ENCODE data around the gene TTLL9.
"Not testable (repeated sequence)": the region's sequence is repeated elsewhere in the genome, so short reads cannot be mapped to it uniquely, and the experiment has no call there.

The TTLL9 gene

DNA sequence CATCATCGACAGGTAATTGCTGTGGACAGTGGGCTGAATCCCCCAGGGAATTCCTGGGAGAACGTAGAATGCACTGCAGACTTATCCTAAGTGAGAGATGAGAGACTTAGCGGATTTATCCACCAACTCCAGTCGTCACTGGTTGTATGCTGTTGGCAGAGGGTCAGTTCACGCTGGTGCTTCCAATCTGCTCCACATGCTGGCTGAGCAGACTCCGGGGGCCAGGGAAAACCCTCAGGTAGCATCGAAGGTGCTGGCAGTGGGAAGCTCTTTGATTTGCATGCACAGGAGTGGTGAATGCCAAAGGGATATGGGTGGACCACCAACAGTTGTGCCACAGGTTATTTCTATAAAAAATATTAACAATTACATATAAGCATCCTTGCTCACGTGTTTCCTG is 20.2 kb downstream of the TTLL9 start:
- DNase-seq, result no peak

DNA sequence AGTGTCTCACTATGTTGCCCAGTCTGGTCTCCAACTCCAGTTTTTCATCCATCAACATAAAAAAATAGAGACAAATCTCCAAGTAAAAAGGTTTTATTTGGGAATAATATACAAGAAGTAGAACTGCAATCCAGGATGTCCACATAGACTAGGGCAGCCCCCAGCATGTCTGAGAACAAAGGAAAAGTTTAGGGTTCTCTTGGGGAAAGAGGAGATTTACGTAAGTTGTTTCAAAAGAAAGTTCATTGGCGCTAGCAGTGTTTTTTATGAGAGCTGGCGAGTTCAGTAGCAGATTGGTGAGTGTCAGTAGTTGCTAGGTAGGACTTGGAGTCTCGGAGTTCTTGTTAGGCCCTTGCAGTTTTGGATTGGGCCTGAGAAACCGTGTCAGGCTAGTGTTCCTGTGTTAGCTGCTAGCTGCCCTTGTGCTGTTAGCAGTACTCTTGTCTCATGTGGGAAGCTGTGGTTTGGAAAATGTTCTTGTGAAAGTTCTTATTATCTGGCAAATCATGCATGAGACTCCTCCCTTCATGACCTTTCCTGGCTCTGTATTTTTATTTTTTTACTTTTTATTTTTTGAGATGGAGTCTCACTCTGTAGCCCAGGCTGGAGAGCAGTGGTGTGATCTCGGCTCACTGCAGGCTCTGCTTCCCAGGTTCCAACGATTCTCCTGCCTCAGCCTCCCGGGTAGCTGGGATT is 24.7 kb downstream of the TTLL9 start:
- DNase-seq, result no peak

DNA sequence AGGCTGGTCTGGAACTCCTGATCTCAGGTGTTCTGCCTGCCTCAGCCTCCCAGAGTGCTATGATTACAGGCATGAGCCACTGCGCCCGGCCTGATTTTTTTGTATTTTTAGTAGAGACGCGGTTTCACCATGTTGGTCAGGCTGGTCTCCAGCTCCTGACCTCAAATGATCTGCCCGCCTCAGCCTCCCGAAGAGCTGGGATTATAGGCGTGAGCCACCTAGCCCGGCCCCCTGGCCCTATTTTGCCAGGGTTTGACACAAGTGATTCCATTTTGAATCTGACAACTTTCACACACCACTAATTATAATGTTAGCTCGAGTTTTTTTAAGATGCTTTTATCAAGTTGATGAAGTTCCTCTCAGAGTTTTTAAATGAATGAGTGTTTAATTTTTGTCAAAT is 25.6 kb downstream of the TTLL9 start:
- DNase-seq, result no peak

DNA sequence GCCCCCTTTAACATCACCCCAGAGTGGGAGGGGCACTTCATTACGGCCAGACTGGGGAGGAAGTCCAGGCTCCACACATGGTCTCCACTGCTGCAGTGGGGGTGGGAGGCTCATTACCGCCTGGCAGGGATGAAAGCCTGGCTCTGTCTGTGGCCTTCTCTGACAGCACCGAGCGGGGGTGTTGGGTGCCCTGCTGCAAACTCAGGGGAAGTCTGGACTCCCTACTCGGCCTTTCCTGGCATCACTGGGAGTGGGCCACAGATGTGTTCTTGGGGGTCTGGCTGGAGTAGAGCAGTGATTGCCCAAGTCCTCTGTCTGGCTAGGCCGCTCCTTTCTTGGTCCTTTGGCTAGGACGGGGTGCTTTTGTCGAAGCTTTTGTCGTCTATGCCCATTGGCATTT is 27.1 kb downstream of the TTLL9 start:
- no peak for DNase-seq

DNA sequence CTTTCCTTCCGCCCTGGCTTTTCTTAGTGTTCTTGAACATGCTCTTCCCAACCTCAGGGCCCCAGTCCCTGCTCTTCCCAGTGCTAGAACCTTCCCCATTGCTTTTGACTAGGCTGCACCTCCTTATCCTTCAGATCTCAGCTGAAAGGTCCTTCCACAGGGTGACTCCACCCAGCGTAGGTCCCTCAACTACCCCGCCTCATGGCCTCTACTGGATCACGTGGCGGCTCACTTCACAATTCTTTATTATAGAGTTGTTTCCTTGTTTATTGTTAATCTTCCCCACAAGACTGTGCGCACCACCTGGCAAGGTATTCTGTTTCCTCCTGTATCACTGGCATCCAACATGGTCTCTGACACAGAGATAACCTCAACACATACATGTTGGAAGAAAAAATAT is 31.2 kb downstream of the TTLL9 start:
- no peak for DNase-seq

DNA sequence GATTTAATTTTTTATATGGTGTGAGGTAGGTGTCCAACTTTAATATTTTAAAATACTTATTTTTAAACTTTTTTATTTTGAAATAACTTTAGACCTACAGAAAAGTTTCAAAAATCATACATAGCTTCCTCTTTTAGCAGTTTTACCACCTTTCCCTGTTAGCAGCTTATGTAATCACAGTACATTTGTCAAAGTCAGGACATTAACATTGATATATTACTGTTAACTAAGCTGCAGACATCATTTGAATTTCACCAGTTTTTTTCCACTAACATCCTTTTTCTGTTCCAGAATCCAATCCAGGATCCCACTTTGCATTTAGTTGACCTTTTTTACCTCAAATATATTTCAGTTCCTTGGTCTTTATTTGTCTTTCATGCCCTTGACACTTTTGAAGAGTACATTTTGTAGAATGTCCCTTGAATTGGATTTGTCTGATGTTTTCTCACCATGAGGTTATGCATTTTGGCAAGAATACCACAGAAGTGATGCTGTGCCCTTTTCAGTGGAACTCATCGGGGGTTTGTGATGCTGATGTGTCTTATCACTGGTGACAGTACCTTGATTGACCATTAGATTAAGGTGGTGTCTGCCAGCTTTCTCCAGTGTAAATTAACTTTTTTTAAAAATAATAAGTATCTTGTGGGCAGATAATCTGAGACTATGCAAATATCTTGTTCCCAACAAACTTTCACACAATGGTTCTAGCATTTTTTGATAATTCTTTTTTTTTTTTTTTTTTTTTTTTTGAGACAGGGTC is 33.4 kb downstream of the TTLL9 start:
- DNase-seq, result no peak

DNA sequence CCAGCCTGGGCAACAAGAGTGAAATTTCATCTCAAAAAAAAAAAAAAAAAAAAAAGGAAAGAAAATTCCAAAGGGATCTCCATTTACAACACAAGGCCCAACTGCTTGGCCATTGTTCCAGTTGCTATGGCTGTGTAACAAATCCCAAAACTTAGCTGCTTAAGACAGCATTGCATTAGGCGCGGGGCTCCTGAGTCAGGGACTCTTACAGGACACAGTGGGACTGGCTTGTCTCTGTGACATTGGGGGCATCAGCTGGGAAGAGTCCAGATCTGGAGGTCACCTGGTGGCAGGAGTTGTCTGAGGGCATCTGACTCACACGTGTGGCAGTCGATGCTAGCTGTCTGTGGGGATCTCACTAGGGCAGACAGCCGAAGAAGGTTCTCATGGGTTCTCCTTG is 35.6 kb downstream of the TTLL9 start:
- no peak for DNase-seq

DNA sequence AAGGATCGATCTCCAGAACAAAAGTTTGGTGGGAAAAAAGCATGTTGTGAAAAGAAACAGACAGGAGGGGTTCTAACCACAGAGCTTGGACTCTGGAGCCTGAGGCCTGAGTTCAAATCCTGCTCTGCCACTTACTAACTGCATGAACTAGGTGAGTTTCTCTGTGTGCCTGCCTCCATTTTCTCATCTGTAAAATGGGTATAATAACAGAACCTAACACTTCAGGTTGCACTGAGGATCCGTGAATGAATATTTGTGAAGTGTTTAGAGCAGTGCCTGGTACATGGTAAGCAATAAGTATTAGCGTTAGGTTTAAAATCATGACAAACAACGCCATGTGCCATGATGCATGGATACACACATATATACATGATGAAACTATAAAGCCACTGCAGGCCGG is 36.6 kb downstream of the TTLL9 start:
- DNase-seq, result no peak

DNA sequence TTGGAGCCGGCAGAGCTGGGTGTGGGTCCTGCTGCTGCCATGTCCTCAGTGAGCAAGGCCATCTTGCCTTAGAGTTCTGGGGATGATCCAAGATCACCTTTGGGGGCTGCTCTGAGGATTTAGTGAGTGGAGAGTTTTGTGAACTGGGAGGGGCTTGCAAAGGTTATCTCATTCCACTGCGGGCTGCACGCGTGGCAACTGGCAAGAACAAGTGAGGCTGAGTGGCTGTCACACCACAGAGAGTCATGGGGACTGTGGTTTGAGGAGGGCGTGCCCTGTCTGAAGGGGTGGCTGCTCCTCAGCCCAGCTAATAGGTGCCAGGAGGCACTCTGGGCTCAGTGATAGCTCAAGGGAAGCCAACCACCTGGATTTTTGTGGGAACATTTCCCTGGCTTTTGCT is 37.6 kb downstream of the TTLL9 start:
- no peak for DNase-seq

DNA sequence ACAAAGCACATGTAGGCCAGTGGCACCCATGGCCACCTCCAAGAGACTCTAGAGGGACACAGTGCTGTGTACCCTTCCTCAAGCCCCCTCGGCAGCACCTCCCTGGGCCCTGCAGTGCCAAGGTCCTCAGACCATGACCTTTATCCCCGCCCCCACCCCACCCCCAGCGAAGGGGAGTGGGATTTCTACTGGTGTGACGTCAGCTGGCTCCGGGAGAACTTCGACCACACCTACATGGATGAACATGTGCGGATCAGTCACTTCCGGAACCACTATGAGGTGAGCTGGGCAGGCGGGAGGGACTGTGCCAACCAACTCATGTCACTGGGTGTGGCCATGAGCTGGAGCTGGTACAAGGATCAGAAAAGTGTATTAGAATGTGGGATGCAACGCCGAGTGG is 38.0 kb downstream of the TTLL9 start:
- DNase-seq, result no peak

DNA sequence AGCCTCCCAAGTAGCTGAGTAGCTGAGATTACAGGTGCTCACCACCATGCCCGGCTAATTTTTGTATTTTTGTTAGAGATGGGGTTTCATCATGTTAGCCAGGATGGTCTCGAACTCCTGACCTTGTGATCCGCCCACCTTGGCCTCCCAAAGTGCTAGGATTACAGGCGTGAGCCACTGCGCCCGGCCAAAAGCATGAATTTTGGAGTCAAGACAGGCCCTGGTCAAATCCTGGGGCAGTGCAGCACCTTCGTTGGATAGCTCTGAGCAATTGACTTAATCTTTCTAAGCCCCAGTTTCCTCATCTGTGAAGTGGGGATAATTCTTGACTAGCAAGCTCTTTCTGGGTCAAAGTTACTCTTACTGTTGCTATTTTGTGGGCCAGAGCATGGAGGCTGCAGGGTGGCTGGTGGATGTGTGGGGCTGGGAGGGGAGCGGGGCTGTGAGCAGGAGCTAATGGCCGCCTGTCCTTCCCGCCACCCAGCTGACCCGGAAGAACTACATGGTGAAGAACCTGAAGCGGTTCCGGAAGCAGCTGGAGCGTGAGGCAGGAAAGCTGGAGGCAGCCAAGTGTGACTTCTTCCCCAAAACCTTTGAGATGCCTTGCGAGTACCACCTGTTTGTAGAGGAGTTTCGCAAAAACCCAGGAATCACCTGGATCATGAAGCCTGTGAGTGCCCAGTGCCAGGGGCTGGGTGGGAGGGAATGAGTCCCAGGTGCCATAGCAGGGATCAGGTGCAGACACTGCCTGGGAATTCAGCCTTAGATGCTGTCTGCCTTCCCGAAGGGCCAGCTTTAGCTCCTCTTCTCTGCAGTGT is 39.0 kb downstream of the TTLL9 start:
- DNase-seq, result no peak

DNA sequence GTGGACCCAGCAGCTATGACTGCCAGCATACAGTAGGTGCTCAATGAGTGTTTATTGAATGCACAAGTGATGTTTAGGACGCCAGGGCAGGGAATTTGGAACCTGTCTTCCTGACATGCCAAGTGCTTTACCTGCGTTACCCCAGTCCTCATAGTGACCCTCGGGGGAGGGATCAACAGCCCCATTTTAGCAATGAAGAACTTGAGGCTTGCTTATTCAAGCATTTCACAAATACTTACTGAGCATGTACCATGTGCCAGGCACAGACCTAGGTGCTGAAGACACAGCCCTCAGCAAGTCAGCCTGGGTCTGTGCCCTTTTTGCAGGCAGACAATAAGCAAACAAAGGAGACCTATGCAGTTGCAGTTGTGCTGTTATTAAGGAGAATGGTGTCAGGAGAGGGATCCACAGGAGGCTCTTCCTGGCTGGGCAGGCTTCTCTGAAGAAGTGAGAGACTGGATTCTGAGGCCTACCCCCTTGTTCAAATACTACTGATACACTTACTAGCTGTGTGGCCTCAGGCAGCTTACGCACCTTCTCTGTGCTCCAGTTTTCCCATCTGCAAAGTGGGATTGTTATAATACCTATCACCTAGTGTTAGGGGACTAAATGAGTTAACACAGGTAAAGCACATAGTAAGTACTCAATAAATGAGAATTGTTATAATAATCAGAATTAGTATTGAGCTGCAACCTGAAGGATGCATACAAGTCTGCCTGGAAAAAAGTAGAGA is 39.8 kb downstream of the TTLL9 start:
- no peak for DNase-seq

DNA sequence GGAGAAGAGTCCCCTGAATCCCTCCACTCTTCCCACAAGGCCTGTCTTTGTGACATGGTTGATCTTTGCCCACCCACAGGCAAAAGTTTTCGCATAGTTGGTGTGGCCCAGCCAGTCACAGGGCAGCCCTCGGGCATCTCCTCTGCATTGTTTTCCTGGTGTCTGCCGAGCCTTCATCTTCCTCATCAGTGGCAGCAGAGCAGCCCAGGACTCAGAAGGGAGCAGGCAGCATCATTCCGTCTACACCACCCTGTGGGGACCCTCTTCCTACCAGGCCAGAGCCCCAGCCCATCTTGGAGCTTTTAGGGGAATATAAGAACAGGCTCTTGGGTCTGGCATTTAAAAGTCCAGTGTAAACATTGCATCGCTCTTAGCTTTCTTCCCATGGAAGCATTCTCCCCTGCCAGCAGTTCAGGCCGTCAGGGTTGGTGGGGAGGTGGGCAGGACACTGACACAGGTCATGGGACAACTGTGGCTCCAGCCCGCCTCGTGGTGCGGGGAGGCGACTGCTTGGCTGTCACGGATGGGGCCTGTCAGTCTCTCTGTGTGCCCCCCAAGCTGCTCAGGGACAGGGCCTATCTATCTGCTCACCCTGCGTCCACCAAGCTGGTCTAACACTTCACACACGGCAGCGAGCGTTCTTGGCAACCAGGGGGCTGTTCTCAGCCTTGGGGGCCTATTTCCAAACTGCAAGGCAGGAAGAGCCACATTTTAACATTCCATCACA is 43.2 kb downstream of the TTLL9 start:
- DNase-seq, result no peak

DNA sequence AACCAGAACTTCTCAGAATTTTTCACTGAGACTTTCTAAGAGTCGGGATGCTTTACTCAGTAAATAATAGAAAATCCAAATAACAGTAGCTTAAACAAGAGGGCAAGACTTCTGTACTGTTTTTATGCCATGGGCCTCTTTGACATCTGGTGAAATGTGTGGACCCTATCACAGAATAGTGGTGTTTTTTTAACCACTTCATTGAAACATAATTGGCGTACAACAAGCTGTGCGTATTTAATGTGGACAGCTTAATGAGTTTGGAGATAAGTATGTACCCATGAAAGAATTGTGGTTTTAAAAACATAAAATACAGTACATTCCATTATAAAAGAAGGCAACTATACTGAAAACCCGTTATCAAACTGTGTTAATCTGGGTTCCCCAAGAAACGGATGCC is 43.7 kb downstream of the TTLL9 start:
- DNase-seq, result no peak

DNA sequence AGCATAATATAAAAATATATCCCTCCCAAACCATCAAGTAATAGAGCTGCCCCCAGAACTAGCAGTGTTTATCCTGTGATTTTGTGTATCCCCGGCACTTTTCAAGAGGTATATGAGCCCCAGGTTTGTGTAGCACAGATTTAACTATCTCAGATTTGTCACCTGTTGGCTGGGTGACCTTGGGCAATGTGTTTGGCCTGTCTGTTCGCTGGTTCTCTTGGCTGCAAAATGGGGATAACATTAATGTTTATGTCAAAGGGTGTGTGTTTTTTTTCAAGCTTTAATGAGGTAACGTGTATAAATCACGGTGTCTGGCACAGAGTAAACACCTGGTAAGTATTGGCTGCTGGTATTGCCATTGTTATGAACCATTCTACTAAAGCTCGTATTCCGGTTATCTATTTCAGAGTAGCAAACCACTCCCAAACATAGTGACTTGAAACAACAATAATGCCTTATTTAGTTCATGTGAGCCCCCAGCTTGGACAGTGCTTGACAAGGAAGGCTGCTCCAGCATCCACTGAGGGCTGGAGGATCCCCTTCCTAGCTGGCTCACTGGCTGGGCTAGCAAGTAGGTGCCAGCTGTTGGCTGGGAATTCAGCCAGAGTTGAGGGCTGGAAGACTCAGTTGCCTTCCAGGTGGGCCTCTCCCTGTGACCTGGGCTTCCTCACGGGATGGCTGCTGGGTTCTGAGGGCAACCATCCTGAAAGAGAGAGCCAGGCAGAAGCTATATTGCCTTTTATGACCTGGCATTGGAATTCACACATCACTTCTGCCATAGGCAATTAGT is 45.3 kb downstream of the TTLL9 start:
- no peak for DNase-seq

DNA sequence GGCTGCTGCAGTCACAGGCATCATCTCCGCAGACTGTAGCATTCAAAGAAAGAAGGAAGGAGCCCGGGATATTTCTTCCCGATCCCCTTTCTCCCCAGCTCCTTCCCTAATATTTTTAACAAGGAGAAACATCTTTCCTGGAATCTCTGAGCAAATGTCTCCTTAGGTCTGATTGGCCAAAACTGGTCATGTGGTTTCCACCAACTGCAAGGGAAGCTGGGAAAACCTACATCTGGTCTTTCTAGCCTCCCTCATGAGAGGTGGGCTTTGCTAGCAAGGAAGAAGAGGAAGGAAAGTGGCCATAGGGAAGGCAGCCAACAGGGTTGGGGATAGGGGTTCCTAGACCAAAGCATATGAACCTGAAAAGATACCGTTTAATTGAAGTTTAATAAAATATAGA is 46.3 kb downstream of the TTLL9 start:
- no peak for DNase-seq

DNA sequence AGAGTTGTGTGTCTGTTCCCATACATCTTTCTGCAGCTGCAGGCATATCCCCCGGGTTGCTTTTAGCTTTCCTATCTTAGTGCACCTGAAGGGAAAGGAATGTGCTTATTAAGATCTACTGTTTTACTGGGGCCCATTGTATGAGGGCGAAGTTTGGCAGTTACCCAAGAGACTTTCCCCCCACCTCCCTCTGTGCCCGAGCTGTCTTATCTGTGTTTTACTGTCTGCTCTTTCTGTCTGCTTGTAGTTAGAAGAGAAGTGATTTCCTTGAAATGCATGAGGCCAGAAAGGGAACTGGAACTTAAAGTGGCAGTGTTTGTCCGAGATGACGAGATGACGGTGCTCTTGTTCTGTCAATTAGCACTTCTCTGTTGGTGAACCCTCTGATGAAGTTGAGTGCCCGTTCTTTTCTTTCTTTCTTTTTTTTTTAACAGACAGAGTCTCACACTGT is 47.6 kb downstream of the TTLL9 start:
- DNase-seq, result not testable (repeated sequence)

DNA sequence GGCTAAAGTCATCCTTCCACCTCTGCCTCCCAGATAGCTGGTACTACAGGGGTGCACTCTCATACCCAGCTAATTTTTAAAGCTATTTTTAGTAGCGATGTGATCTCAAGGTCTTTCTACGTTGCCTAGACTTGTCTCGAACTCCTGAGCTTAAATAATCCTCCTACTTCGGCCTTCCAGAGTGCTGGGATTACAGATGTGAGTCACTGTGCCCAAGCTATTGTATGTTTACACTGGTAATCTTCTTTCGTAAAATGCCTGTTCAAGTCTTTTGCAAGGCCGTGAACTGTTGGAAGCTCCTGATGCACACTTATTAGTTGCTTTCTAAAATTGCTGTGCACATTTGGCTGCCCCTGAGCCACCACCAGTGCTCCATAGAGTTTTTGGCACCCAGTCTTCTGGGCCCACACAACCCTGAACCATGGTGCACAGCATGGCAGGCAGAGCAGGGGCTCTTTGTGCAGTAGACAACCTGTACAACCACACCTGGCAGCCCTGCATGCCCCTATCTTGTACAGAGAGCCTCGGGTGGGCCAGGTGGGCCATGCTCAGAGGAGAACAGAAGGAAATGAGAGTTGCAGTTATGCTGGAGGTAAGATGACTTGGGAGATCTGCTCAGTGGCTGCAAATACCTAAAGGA is 48.2 kb downstream of the TTLL9 start:
- DNase-seq, result no peak

DNA sequence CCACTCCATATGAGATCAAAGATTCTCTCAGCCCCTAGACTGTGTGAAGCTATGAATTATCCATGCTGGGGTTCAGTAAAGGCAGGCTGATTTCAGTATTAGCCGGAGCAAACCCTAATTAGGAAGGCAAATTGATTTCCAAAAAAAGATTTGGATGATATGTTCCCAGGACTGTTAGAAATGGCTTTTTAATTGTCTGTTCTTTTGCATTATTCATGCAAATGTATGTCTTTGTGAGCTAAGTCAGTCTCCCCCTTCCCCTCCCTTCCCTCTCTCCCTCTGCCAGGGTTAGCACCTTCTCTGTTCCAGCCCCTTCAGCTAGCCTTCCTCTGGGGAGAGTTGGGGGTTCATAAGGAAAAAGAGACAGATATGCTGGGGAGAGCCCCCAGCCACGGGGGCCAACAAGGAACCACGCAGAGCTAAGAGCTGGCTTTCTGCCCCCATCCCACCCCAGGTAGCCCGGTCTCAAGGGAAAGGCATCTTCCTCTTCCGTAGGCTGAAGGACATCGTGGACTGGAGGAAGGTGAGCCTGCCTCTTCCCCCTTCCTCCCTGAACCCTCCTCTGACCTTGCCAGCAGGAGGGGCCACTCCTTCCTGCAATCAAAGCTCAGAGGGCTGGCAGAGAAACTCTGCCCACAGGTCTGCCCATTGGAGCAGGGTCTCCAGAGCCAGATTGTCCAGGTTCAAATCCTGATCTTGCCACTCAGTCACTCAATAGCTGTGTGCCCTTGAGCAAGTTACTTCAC is 49.1 kb downstream of the TTLL9 start:
- no peak for DNase-seq

DNA sequence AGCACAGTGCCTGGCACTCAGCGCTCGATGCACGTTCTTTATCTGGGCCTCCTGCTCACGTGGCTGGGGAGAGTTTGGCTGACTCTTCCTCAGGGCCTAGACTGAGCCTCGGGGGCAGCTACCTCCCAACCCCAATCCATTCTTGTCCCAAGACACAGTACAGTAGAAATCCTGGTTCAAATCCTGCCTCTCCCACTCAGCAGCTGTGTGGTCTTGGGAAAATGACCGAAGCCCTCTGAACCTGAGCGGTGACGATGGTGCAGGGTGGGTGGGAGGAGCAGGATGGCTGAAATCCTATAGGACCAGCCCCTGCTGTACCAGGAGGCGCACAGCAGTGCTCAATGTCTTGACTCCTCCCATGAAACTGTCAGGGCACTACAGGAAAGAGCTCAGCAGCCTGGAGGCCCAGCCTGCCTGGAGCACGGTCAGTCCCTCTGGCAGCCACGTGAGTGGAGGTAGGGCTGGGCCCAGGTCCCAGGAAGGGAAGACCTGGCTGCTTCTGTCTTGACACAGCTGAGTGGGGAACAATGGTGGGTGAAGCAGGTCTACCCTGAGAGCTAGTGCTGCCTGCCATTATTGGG is 49.9 kb downstream of the TTLL9 start:
- DNase-seq, result no peak

All from stimulated activated CD4-positive, alpha-beta T cell treated with anti-CD3 and anti-CD28 coated beads, Interleukin-4, amount 100 ng/mL, for 1 hour (primary cell).